ENCODE data around the gene QTRT2.

QTRT2 gene

DNA sequence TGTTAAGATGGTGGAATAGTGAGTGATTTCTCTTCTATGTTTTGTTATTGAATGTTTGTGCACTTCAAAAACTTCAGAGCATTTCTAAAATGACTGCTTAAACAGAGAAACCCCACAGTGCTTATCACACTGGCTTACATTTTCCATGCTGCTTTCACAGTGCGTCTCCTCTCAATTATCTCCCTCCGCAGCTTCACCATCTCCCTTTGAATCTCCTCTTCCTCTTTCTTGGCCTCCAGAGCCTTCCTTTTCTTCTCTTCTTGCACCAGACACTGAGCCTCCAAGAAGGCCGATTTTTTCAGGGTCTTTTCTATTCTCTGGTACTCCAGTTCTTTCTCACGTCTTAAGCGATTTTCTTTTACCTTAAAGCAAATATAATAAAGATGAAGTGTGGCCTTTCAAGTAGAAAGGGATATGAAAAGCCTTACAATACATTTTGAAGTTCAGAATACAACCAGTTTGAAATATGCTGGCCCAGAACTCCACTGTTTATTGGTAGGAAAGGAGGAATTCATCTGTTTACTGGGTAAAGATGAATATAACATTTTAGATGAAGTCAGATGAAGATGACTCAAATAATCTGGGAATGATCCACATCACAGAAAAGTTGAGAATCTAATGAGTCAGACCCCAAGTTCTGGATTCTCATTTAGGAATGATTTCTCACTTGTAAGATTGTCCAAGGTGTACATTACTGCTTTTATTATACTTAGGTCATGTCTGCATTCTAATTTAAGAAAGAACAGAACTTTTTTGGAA is 21.6 kb upstream of the QTRT2 start:
- Histone ChIP-seq H3K27ac (ENCODE audit: low read depth, low read length, severe bottlenecking) (no peak overlapping the region), H3K4me1 (ENCODE audit: control insufficient read depth, insufficient read depth, low read length, poor library complexity, severe bottlenecking) (no peaks in the 10 kb centered on the region), H3K4me3 (ENCODE audit: extremely low read depth, insufficient read depth, low read length, poor library complexity, severe bottlenecking) (no peak overlapping the region), H3K9me3 (ENCODE audit: control insufficient read depth, low read length) (no peaks in the 10 kb centered on the region), H3K36me3 (ENCODE audit: control insufficient read depth, insufficient read depth, low read length) (no peaks in the 10 kb centered on the region)
- 95 to 97% methylated on average over 2 to 3 of the region's 5 CpGs for WGBS, 2 experiments (ENCODE audit: insufficient coverage in 2 of 2)

DNA sequence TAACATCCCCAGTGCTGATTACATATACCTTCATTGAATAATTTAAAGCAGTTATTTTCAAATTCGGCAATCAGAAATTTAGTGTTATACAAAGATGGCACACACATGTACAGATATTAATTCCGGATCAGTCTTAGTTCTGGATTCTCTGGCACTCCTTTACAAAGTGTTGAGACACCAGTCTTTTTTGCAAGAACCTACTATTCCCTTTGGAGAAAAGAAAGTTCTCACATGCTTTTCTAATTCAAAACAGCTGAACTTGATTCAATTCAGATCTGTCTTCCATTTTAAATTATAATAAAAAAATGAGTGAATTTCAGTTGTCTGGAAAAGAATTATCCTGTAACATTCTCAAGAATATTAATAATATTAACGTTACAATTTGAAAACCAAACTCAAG is 20.6 kb upstream of the QTRT2 start:
- Histone ChIP-seq H3K36me3 (ENCODE audit: control insufficient read depth, insufficient read depth, low read length) (no peaks in the 10 kb centered on the region), H3K9me3 (ENCODE audit: control insufficient read depth, low read length) (no peaks in the 10 kb centered on the region), H3K4me3 (ENCODE audit: extremely low read depth, insufficient read depth, low read length, poor library complexity, severe bottlenecking) (no peak overlapping the region), H3K27ac (ENCODE audit: low read depth, low read length, severe bottlenecking) (no peak overlapping the region), H3K4me1 (ENCODE audit: control insufficient read depth, insufficient read depth, low read length, poor library complexity, severe bottlenecking) (no peaks in the 10 kb centered on the region)
- WGBS, 2 experiments (ENCODE audit: insufficient coverage in 2 of 2): 100% methylated on average over 1 of the region's 3 CpGs; no CpG with 5 or more reads in 1 of the 2 experiments

DNA sequence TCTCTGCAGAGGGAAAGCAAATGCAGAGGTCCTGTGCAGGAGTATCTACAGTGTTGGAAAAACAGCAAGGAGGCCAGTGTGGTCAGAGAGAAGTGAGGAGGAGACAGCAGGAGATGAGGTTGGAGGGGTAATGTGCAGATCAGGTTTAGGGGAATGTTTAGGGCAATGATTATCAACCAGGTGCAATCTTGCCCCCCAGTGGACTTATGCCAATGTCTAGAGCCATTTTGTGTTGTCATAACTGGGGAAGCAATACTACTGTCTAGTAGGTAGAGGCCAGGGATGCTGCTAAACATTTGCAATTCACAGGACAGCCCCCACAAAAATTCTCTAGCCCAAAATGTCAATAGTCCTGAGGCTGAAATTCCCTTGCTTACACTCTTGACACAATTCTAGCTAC is 13.3 kb upstream of the QTRT2 start:
- no peaks in the 10 kb centered on the region for H3K4me1 ChIP-seq (ENCODE audit: control insufficient read depth, insufficient read depth, low read length, poor library complexity, severe bottlenecking)
- no peaks in the 10 kb centered on the region for H3K9me3 ChIP-seq (ENCODE audit: control insufficient read depth, low read length)
- no peak overlapping the region for H3K4me3 ChIP-seq (ENCODE audit: extremely low read depth, insufficient read depth, low read length, poor library complexity, severe bottlenecking)
- no peaks in the 10 kb centered on the region for H3K36me3 ChIP-seq (ENCODE audit: control insufficient read depth, insufficient read depth, low read length)
- no peak overlapping the region for H3K27ac ChIP-seq (ENCODE audit: low read depth, low read length, severe bottlenecking)

DNA sequence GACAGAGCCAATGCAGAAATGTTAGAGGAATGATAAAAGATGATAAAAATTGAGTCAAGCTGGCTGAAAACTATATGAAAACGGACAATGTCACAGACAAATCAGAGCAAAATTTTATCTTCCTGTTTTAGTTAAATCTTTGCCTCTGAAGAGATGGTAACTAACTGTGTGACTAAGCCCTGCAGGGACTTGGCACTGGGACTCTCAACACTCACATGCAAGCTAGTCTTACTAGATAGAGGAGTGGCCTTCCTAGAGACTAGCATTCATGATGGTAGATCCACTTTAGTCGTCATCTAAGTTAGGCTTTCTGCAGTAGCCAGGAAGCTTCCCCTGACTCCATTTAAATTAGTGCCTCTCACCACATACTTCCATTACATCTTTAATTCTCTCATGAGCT is 4.3 kb upstream of the QTRT2 start:
- 68 to 94% methylated on average over 2 of the region's 2 CpGs for WGBS, 2 experiments (ENCODE audit: insufficient coverage in 2 of 2)
- no peaks in the 10 kb centered on the region for H3K36me3 ChIP-seq (ENCODE audit: control insufficient read depth, insufficient read depth, low read length)
- H3K9me3 ChIP-seq (ENCODE audit: control insufficient read depth, low read length): no peaks in the 10 kb centered on the region
- H3K4me3 ChIP-seq (ENCODE audit: extremely low read depth, insufficient read depth, low read length, poor library complexity, severe bottlenecking): no peak overlapping the region
- H3K27ac ChIP-seq (ENCODE audit: low read depth, low read length, severe bottlenecking): no peak overlapping the region
- H3K4me1 ChIP-seq (ENCODE audit: control insufficient read depth, insufficient read depth, low read length, poor library complexity, severe bottlenecking): no peaks in the 10 kb centered on the region

DNA sequence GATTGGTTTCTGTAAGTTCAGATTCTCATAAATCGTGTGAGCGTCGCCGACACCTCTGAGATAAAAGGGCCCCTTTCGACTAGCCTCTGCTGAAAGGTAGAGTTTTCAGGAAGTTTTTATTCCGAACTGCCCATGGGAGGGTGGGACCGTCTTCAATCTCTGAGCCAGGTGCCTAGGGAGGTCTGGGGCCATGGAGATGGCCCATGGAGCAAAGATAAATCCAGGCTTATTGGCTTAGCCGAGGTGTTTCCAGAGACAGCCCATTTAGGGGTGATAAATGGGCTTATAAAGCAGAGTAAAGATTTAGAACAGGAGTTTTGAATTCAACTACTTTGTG is 442 bp downstream of the QTRT2 start:
- no peaks in the 10 kb centered on the region for H3K9me3 ChIP-seq (ENCODE audit: control insufficient read depth, low read length)
- H3K4me1 ChIP-seq (ENCODE audit: control insufficient read depth, insufficient read depth, low read length, poor library complexity, severe bottlenecking): peaks cover 4% of the 10 kb centered on the region
- peaks cover 3% of the 10 kb centered on the region for H3K36me3 ChIP-seq (ENCODE audit: control insufficient read depth, insufficient read depth, low read length)
- 0 to 3% methylated on average over 2 to 7 of the region's 8 CpGs for WGBS, 2 experiments (ENCODE audit: insufficient coverage in 2 of 2)
- peak overlapping the region; percentile 85 for H3K4me3 ChIP-seq (ENCODE audit: extremely low read depth, insufficient read depth, low read length, poor library complexity, severe bottlenecking)
- peak overlapping the region; percentile 83 for H3K27ac ChIP-seq (ENCODE audit: low read depth, low read length, severe bottlenecking)

DNA sequence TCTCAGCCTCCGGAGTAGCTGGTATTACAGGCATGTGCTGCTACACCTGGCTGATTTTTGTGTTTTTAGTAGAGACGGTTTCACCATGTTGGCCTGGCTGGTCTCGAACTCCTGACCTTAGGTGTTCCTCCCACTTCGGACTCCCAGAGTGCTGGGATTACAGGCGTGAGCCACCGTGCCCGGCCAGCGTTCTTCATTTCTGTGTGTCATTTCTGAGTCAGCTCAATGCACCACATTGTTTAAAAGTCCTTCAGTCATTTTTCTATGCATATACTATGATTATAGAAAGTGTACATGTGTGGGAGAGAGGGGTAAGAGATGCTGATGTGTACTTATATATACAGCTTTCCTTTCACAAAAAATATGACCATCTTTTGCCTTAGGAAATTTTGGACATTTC is 2.1 kb downstream of the QTRT2 start:
- Histone ChIP-seq H3K4me3 (ENCODE audit: extremely low read depth, insufficient read depth, low read length, poor library complexity, severe bottlenecking) (no peak overlapping the region), H3K36me3 (ENCODE audit: control insufficient read depth, insufficient read depth, low read length) (peaks cover 3% of the 10 kb centered on the region), H3K27ac (ENCODE audit: low read depth, low read length, severe bottlenecking) (no peak overlapping the region), H3K4me1 (ENCODE audit: control insufficient read depth, insufficient read depth, low read length, poor library complexity, severe bottlenecking) (peaks cover 4% of the 10 kb centered on the region), H3K9me3 (ENCODE audit: control insufficient read depth, low read length) (no peaks in the 10 kb centered on the region)
- 77 to 94% methylated on average over 7 to 8 of the region's 8 CpGs for WGBS, 2 experiments (ENCODE audit: insufficient coverage in 2 of 2)

DNA sequence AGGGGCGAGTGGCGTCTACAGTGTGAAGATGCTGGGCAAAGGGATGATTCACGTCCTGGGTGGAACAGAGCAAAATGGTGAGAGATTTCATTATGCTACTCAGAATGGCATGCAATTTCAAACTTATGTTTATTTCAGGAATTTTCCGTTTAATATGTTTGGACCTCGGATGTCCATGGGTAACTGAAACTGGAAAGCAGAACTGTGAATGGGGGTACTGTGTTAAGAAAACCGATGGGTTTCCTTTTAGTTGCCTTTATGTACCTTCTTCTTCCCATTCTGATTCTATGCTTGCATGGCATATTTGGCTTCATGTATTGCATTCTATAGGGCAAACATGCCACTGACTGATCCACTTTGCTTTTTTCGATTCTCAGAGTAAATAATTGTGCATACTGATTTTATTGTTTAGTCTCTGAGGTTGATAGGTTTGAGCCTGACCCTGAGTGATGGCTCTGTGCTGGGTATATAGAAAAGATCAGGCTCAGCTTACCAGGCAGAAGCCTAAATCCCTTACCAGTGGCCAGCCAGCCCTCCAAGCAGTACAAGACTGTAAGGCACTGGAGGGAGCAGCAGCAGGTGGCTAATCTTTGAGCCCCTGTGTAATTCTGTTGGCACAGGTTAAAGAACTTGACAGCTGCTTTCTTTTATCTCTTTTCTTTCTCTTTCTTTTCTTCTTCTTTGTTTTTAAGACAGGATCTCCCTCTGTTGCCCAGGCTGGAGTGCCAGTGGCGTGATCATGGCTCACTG is 4.5 kb downstream of the QTRT2 start:
- Histone ChIP-seq H3K27ac (ENCODE audit: low read depth, low read length, severe bottlenecking) (no peak overlapping the region), H3K4me1 (ENCODE audit: control insufficient read depth, insufficient read depth, low read length, poor library complexity, severe bottlenecking) (peaks cover 4% of the 10 kb centered on the region), H3K36me3 (ENCODE audit: control insufficient read depth, insufficient read depth, low read length) (peaks cover 3% of the 10 kb centered on the region), H3K9me3 (ENCODE audit: control insufficient read depth, low read length) (no peaks in the 10 kb centered on the region), H3K4me3 (ENCODE audit: extremely low read depth, insufficient read depth, low read length, poor library complexity, severe bottlenecking) (no peak overlapping the region)
- WGBS, 2 experiments (ENCODE audit: insufficient coverage in 2 of 2): 95 to 98% methylated on average over 6 to 7 of the region's 8 CpGs

DNA sequence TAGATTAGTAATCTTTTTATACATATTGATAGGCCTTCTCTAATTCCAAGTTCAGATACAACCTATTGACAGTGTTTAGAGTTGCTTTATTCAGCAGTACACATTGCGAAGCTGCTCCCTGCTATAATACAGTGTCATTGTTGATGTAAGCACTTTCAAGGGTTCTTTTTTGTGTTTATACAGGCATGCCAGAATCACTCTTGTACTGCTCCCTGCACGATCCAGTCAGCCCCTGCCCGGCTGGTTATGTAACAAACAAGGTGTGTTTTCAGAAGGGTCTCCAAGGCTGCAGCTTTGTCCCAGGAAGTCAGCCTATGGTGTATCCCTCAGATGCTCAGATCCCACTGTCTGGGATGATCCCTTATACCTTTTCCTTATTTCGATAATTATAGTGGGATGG is 11.3 kb downstream of the QTRT2 start:
- Histone ChIP-seq H3K27ac (ENCODE audit: low read depth, low read length, severe bottlenecking) (no peak overlapping the region), H3K4me3 (ENCODE audit: extremely low read depth, insufficient read depth, low read length, poor library complexity, severe bottlenecking) (no peak overlapping the region), H3K4me1 (ENCODE audit: control insufficient read depth, insufficient read depth, low read length, poor library complexity, severe bottlenecking) (no peaks in the 10 kb centered on the region), H3K36me3 (ENCODE audit: control insufficient read depth, insufficient read depth, low read length) (peaks cover 45% of the 10 kb centered on the region), H3K9me3 (ENCODE audit: control insufficient read depth, low read length) (no peaks in the 10 kb centered on the region)
- 93 to 100% methylated on average over 3 of the region's 4 CpGs for WGBS, 2 experiments (ENCODE audit: insufficient coverage in 2 of 2)

DNA sequence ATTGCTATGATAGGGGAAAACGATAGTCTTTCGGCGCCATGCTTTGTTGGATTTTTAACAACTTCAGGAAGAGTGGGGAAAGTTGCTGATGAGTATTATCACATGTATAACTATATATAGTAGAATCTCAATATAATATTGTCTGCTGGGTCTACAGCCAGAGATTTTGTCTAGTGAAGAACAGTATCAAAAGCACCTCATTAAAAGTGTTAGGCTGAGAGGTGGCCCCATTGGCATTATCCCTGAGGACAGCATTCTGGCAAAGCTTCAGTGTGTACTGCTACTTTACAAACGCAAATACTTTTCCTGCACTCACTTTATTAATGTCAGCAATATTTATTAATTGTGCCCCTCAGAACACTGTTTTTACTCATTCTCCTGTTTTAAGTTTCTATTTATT is 11.8 kb downstream of the QTRT2 start:
- Histone ChIP-seq H3K27ac (ENCODE audit: low read depth, low read length, severe bottlenecking) (no peak overlapping the region), H3K9me3 (ENCODE audit: control insufficient read depth, low read length) (no peaks in the 10 kb centered on the region), H3K4me3 (ENCODE audit: extremely low read depth, insufficient read depth, low read length, poor library complexity, severe bottlenecking) (no peak overlapping the region), H3K36me3 (ENCODE audit: control insufficient read depth, insufficient read depth, low read length) (peaks cover 49% of the 10 kb centered on the region), H3K4me1 (ENCODE audit: control insufficient read depth, insufficient read depth, low read length, poor library complexity, severe bottlenecking) (no peaks in the 10 kb centered on the region)
- no CpG with 5 or more reads among the region's 4 CpGs for WGBS, 2 experiments (ENCODE audit: insufficient coverage in 2 of 2)

DNA sequence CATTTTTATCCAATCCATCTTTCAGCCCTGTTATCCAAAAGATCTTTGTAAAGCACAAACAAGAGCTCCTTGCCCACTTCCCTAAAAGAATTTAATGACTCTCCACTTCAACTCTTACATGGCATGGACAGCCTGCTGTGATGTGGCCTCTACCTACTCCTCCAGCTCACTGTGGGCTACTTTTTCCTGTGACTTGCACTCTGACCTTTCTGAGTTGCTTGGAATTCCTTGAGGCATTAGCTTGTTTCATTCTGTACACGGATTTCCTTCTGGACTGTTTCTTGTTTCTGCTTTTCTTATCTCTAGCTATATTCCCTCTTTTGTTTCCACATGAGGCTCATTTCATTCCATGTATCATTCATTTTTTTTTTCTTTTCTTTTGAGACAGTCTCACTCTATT is 15.2 kb downstream of the QTRT2 start:
- Histone ChIP-seq H3K9me3 (ENCODE audit: control insufficient read depth, low read length) (no peaks in the 10 kb centered on the region), H3K4me3 (ENCODE audit: extremely low read depth, insufficient read depth, low read length, poor library complexity, severe bottlenecking) (no peak overlapping the region), H3K36me3 (ENCODE audit: control insufficient read depth, insufficient read depth, low read length) (peaks cover 77% of the 10 kb centered on the region), H3K4me1 (ENCODE audit: control insufficient read depth, insufficient read depth, low read length, poor library complexity, severe bottlenecking) (no peaks in the 10 kb centered on the region), H3K27ac (ENCODE audit: low read depth, low read length, severe bottlenecking) (no peak overlapping the region)
- WGBS, 2 experiments (ENCODE audit: insufficient coverage in 2 of 2): 83 to 88% methylated on average over 1 of the region's 1 CpG

DNA sequence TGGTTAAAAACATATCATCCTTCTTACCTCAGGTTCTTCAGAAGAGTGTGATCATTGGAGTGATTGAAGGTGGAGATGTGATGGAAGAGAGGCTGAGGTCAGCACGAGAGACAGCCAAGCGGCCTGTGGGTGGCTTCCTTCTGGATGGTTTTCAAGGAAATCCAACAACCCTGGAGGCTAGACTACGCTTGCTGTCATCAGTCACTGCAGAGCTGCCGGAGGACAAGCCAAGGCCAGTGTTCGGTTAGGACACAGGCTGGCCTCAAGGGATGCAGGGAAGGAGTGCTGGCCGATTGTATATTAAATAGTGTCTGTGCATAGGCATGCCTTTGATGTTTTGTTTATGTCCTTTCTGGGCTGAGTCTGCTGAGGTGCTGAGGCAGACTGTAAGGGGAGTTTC is 20.2 kb downstream of the QTRT2 start:
- Histone ChIP-seq H3K4me1 (ENCODE audit: control insufficient read depth, insufficient read depth, low read length, poor library complexity, severe bottlenecking) (no peaks in the 10 kb centered on the region), H3K9me3 (ENCODE audit: control insufficient read depth, low read length) (no peaks in the 10 kb centered on the region), H3K27ac (ENCODE audit: low read depth, low read length, severe bottlenecking) (no peak overlapping the region), H3K36me3 (ENCODE audit: control insufficient read depth, insufficient read depth, low read length) (peaks cover 86% of the 10 kb centered on the region), H3K4me3 (ENCODE audit: extremely low read depth, insufficient read depth, low read length, poor library complexity, severe bottlenecking) (no peak overlapping the region)
- WGBS, 2 experiments (ENCODE audit: insufficient coverage in 2 of 2): 93 to 98% methylated on average over 5 to 6 of the region's 6 CpGs

All from mesodermal cell (in vitro differentiated cells).